Activated T-helper 2 cell treated with anti-CD3 and anti-CD28 coated beads, Interferon-gamma antibody, Interleukin-2, Interleukin-4, amounts not matched to agents 10 μg/mL and 5 μg/mL and 100 μg/mL, durations not matched to agents 14 hours and 24 hours and 36 hours (primary cell): ENCODE data around the gene SPSB4. TPM values are rescaled to one million over a fixed set of nuclear protein-coding genes. Genes with fewer than 3 reads are reported as not detected.

ENCODE experiments used
- DNase-seq: peaks from one replicate; pipeline ENCODE4 v3.0.0; 2021; ENCODE audit warnings: low spot score
- H3K27ac Mint-ChIP-seq: one replicate; pipeline ENCODE4 v1.8.0; 2021; ENCODE audit warnings: mixed read lengths
- H3K27me3 Mint-ChIP-seq: one replicate; pipeline ENCODE4 v1.8.0; 2021; ENCODE audit warnings: low read depth, mixed read lengths
- H3K36me3 Mint-ChIP-seq: one replicate; pipeline ENCODE4 v1.8.0; 2021; ENCODE audit warnings: low read depth, mixed read lengths
- H3K4me1 Mint-ChIP-seq: one replicate; pipeline ENCODE4 v1.8.0; 2021; ENCODE audit warnings: low read depth, mixed read lengths
- H3K4me3 Mint-ChIP-seq: one replicate; pipeline ENCODE4 v1.8.0; 2021; ENCODE audit warnings: low read depth, mild to moderate bottlenecking, moderate library complexity, mixed read lengths
- H3K9me3 Mint-ChIP-seq: one replicate; pipeline ENCODE4 v1.8.0; 2021; ENCODE audit warnings: mixed read lengths
- intact Hi-C: fragments of 100-400 bp; cut with micrococcal nuclease; formaldehyde crosslinking; loops from one replicate; pipeline ENCODE4 v1.15.1; 2023
- total RNA-seq: library from RNA; stranded (reverse); gene quantifications from 2 replicates; pipeline ENCODE4 v1.2.3, GENCODE V29; 2022

SPSB4 gene
- total RNA-seq, 1 donor from 2014 or later: not detected

DNA sequence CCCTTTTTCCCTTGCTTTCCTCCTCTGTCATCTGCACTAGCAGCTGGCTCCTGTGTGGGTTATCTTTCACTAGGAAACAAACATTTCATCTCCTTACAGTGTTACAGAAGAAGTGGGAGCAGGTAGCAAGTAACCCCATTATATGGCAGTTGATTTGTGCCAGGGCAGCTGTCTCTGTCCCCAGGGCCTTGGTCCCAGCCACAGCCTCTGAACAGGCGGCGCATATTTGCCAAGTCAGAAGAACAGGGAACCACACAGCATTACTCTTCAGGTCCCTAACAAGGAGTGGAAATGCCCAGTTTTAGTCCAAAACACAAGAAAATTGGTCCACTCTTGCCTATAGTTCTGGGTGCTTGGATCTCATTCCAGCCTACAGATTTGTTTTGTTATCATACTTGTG lies 99.8 kb downstream of the SPSB4 start:
- intact Hi-C loops: no loop called here
- H3K27ac Mint-ChIP-seq: no peak overlapping the region
- H3K9me3 Mint-ChIP-seq: no peaks in the 10 kb centered on the region
- H3K4me3 Mint-ChIP-seq: no peak overlapping the region
- no peaks in the 10 kb centered on the region for H3K36me3 Mint-ChIP-seq
- peaks cover 1% of the 10 kb centered on the region for H3K27me3 Mint-ChIP-seq
- H3K4me1 Mint-ChIP-seq: no peaks in the 10 kb centered on the region
- DNase-seq: no peak

DNA sequence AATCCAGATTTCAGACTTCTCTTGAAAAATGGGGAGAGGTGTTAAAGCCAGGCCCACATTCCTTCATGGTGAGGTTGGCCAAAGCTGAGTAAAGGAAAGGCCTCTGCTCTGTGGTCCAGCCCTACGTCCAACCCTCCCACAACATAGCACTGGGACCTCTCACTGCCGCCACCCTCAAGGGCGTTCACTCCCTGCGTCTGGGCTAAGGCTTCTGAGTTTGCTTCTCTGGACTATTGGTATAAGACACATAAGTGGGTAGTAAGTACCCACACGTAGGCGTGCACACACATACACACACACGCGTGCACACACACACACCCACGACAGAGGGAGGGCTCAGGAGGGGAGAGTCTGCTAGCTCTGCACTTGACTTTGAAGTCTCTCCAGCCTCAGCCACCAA lies 100.3 kb downstream of the SPSB4 start:
- DNase-seq: no peak
- Mint-ChIP-seq H3K27me3 (peaks cover 3% of the 10 kb centered on the region), H3K36me3 (no peaks in the 10 kb centered on the region), H3K27ac (no peak overlapping the region), H3K4me1 (no peaks in the 10 kb centered on the region), H3K9me3 (no peaks in the 10 kb centered on the region), H3K4me3 (no peak overlapping the region)
- intact Hi-C loops: no loop called here

DNA sequence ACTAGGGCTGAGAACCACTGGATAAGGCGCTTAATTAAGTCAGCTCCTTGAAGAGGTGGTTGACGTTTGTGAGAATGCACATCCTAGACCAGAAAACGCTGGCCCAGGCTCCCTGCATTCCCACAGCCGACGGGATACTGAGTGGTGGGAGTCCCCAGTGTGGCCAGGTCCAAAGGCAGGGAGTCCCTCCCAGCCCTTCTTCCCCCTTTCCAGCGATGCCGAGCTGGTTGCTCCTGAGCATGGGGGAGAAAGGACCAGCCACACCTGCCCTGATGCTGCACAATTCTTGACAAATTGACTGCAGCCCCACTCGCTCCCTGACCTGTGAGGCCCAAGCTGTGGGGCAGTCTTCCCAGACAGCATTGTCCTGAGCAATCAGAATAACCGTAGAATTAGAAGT lies 101.0 kb downstream of the SPSB4 start:
- no peak overlapping the region for H3K27ac Mint-ChIP-seq
- H3K9me3 Mint-ChIP-seq: no peaks in the 10 kb centered on the region
- DNase-seq: no peak
- H3K27me3 Mint-ChIP-seq: peaks cover 3% of the 10 kb centered on the region
- intact Hi-C loops: no loop called here
- H3K36me3 Mint-ChIP-seq: no peaks in the 10 kb centered on the region
- H3K4me1 Mint-ChIP-seq: no peaks in the 10 kb centered on the region
- no peak overlapping the region for H3K4me3 Mint-ChIP-seq

DNA sequence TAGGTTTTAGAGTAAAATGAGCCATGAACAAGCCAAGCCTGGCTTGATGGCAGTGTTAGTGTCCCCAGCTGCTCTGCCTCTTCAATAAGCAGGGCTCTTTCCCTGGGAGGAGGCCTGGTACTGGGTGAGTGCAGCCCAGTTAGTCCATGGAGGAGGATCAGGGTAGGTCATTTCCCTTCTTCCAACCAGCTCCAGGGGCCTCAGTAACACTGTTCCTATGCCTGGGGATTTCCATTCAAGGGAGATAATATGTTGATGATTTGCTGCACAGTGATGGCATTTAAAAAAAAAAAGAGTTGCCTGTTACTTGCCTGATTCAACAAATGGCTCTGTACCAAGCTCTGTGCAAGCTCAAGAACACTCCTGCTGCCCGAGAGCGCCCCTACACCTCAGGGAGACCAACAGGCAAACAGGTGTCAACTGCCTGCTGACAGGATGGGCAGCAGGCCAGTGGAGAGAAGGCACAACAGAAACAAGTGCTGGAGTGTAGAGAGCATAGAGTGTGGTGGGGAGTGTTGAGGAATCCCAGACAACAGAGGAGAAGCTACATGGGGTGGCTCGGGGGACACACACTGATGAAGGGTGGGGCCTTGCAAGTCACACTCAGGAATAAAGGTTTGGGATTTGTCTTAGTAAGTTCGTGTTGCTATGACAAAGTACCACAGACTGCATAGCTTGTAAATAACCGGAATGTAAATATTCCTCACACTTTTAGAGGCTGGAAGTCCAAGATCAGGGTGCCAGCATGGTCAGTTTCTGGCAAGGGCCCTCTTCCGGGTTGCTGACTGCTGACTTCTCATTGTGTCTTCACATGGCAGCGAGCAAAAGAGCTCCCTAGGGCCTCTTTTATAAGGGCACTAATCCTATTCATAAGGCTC lies 101.9 kb downstream of the SPSB4 start:
- Mint-ChIP-seq H3K27me3 (peaks cover 2% of the 10 kb centered on the region), H3K4me1 (no peaks in the 10 kb centered on the region), H3K4me3 (no peak overlapping the region), H3K27ac (no peak overlapping the region), H3K9me3 (no peaks in the 10 kb centered on the region), H3K36me3 (no peaks in the 10 kb centered on the region)
- intact Hi-C loops: no loop called here
- no peak for DNase-seq

DNA sequence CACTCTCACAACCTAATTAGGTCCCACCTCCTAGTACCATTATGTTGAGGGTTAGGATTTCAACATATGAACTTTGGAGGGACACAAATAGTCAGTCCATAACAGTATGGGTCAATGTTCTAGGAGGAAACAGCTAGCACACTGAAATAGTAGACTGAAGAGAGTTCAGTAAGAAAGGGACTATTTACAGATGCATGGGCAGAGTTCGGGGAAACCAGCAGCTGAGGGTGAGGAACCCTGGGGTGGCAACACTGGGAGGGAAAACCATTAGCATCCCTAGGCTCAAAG lies 102.5 kb downstream of the SPSB4 start:
- Mint-ChIP-seq H3K27ac (no peak overlapping the region), H3K9me3 (no peaks in the 10 kb centered on the region), H3K4me3 (no peak overlapping the region), H3K27me3 (peaks cover 2% of the 10 kb centered on the region), H3K4me1 (no peaks in the 10 kb centered on the region), H3K36me3 (no peaks in the 10 kb centered on the region)
- intact Hi-C loops: no loop called here
- no peak for DNase-seq

DNA sequence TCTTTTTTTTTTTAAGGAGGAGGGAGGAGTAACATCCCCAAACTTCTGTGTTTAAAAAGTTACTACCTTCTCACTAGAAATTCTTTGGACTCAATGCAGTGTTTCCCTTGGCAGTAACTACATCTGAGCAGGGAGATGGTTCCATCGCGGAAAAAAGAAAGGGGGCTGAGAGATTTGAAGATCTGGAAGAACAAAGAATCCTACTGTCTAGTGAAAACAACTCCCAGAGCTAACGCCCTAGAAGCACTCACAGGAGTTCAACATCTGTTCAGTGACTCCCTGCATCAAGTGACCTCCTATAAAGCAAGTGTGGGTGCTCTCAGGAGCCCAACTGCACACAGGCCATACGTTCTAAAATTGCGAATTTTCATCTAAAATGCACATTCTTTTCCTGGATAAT lies 113.7 kb downstream of the SPSB4 start:
- H3K4me1 Mint-ChIP-seq: no peaks in the 10 kb centered on the region
- H3K27me3 Mint-ChIP-seq: peaks cover 6% of the 10 kb centered on the region
- no peak for DNase-seq
- no peaks in the 10 kb centered on the region for H3K36me3 Mint-ChIP-seq
- H3K4me3 Mint-ChIP-seq: no peak overlapping the region
- intact Hi-C loops: no loop called here
- peaks cover 16% of the 10 kb centered on the region for H3K9me3 Mint-ChIP-seq
- H3K27ac Mint-ChIP-seq: no peak overlapping the region

DNA sequence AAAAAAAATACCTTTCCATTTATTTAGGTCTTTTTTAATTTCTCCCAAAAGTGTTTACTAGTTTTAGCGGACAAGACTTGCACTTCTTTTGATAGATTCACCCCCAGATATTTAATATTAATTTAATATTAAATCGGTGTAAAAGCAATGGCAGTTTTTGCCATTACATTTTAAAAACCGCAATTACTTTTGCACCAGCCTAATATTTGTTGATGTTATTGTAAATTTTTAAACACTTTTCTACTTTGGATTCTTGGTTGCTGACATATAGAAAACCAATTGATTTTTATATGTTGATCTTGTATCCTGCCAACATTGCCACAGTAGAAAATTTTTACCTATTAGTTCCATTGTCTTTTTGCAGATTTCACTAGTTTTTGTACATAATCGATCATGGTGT lies 116.5 kb downstream of the SPSB4 start:
- H3K27ac Mint-ChIP-seq: no peak overlapping the region
- no peaks in the 10 kb centered on the region for H3K9me3 Mint-ChIP-seq
- H3K4me1 Mint-ChIP-seq: no peaks in the 10 kb centered on the region
- peaks cover 13% of the 10 kb centered on the region for H3K27me3 Mint-ChIP-seq
- intact Hi-C loops: no loop called here
- H3K4me3 Mint-ChIP-seq: no peak overlapping the region
- H3K36me3 Mint-ChIP-seq: no peaks in the 10 kb centered on the region
- DNase-seq: no peak

DNA sequence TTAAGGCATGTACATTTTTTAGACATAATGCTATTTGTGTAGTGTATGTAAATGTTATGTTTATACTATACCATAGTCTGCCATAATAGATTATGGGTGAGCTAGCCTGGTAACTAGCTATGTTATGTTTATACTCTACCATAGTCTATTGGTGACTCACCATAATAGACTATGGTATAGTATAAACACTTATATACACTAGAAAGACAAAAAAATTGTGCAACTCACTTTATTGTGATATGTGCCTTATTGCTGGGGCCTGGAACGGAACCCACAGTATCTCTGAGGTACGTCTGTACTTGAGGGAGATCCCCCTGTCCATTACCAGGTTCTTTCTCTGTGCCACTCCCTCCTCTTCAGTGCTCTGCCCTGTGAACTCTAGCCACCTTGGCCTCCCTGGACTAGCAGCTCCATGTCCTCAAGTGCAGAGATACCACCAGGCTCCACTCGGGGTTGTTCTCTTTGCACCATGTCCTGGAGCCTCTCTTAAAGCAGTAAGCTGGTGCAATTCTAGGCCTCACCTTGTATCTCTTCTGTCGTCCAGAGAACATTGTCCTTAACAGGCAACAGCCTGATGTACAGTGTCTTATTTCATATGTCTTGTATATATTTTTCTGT lies 119.6 kb downstream of the SPSB4 start:
- Mint-ChIP-seq H3K4me1 (no peaks in the 10 kb centered on the region), H3K9me3 (no peaks in the 10 kb centered on the region), H3K27ac (no peak overlapping the region), H3K36me3 (no peaks in the 10 kb centered on the region), H3K27me3 (peaks cover 23% of the 10 kb centered on the region), H3K4me3 (no peak overlapping the region)
- intact Hi-C loops: no loop called here
- DNase-seq: no peak

DNA sequence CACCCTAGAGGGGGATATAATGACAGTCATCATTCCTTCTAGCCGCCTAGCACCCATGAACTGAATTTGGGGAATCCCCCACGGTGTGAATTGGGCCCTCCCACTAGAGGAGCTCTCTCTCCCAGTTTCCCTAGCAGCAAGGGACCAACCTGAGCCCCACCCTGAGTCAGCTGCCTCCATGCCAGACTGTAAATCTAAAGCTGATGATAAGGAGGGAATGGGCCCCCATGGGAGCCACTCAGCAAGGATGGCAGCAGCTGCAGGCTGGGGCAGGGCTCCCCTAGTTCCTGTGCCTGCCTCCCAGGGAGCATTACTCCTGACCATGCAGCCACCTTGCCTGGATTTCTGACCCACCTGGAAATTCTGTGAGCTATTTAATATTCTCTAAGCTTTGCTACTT lies 123.5 kb downstream of the SPSB4 start:
- no peak overlapping the region for H3K4me3 Mint-ChIP-seq
- intact Hi-C loops: no loop called here
- no peak for DNase-seq
- no peaks in the 10 kb centered on the region for H3K4me1 Mint-ChIP-seq
- no peaks in the 10 kb centered on the region for H3K36me3 Mint-ChIP-seq
- H3K27me3 Mint-ChIP-seq: peaks cover 22% of the 10 kb centered on the region
- H3K9me3 Mint-ChIP-seq: no peaks in the 10 kb centered on the region
- H3K27ac Mint-ChIP-seq: no peak overlapping the region

DNA sequence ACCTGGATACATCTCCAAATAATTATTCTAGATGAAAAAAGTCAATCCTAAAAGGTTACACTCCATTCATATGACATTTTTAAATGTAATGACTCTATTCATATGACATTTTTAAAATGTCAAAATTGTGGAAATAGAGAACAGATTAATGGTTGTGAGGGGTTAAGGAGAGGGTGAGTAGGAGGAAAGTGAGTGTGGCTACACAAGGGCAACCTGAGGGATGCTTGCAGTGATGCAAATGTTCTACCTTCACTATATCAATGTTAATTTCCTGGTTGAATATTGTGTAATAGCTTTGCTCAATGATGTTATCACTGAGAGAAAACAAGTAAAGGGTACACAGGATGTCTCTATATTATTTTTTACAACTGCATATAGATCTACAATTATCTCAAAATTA lies 125.6 kb downstream of the SPSB4 start:
- no peaks in the 10 kb centered on the region for H3K9me3 Mint-ChIP-seq
- intact Hi-C loops: no loop called here
- H3K27me3 Mint-ChIP-seq: peaks cover 17% of the 10 kb centered on the region
- DNase-seq: no peak
- no peaks in the 10 kb centered on the region for H3K4me1 Mint-ChIP-seq
- no peak overlapping the region for H3K27ac Mint-ChIP-seq
- H3K4me3 Mint-ChIP-seq: no peak overlapping the region
- no peaks in the 10 kb centered on the region for H3K36me3 Mint-ChIP-seq

DNA sequence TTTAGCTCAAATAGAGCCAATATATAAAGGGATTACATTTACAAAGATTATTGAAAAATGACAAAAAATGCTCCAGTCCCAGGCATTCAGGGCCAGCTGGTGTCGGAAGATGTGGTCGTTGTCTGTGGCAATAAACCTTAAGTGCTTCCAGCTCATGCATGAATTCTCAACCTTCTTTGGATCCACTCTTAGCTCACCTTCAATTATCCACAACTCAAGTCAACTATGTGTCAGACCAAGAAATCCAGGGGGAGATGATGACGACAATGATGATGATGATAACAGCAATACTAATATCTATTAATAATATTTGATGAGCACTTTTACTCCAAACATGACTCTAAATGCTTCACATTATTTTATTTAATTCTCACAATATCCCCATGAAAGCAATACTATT lies 126.9 kb downstream of the SPSB4 start:
- Mint-ChIP-seq H3K27me3 (peaks cover 15% of the 10 kb centered on the region), H3K27ac (no peak overlapping the region), H3K4me3 (no peak overlapping the region), H3K36me3 (no peaks in the 10 kb centered on the region), H3K4me1 (no peaks in the 10 kb centered on the region), H3K9me3 (no peaks in the 10 kb centered on the region)
- intact Hi-C loops: no loop called here
- no peak for DNase-seq

DNA sequence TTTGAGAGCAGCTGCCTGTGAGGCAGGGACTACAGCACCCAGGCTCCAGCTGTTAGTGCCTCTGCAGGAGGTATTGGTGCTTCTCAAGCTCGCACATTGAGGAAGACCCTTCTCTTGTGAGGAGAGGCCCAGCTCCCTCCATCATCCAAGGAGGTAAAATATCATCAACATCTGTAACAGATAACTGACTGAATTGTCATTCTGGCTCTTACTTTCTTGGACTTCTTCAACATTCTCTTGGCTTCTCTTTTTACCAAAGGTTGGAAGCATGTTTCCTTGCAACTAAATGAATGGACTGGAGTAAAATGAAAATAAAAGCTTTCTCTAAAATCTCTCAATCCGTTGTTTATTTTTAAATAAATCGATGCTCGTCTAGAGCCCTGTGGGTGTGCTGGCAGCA lies 127.4 kb downstream of the SPSB4 start:
- intact Hi-C loops: no loop called here

DNA sequence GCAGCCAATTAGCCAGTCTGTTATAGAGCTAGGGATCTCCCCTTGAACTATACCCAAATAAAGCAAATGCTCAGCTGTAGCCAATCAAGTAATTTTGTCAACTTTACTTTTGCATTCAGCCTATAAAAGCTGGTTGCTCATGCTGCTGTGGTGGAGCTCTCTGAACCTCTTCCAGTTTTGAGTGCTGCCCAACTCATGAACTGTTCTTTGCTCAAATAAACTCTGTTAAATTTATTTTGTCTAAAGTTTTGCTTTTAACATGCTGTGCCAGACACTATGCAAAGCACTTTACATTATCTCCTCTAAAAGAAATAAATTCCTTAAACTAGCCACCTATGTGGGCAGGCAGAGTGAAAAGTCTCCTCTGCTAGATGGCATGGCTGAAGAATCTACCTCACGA lies 128.8 kb downstream of the SPSB4 start:
- H3K9me3 Mint-ChIP-seq: no peaks in the 10 kb centered on the region
- intact Hi-C loops: no loop called here
- H3K27ac Mint-ChIP-seq: no peak overlapping the region
- no peaks in the 10 kb centered on the region for H3K36me3 Mint-ChIP-seq
- H3K4me3 Mint-ChIP-seq: no peak overlapping the region
- DNase-seq: no peak
- H3K4me1 Mint-ChIP-seq: no peaks in the 10 kb centered on the region
- H3K27me3 Mint-ChIP-seq: peaks cover 6% of the 10 kb centered on the region

More for the DNA sequence above, 127.4 kb downstream of the SPSB4 start:
- Mint-ChIP-seq H3K27me3 (peaks cover 13% of the 10 kb centered on the region), H3K9me3 (no peaks in the 10 kb centered on the region), H3K36me3 (no peaks in the 10 kb centered on the region), H3K4me1 (no peaks in the 10 kb centered on the region), H3K4me3 (no peak overlapping the region), H3K27ac (no peak overlapping the region)
- DNase-seq: no peak
